Measurements from ENCODE around the gene CSMD2. TPM values are rescaled to one million over a fixed set of nuclear protein-coding genes. Genes with fewer than 3 reads are reported as not detected.

Gene CSMD2
- total RNA-seq, 1 experiment from 2014 or later, result not detected

- Histone ChIP-seq H4K20me1 (ENCODE audit: insufficient read depth) (no peaks in the 10 kb centered on the region), H3K9me3 (ENCODE audit: insufficient read depth, low read depth) (no peaks in the 10 kb centered on the region), H3K9me2 (ENCODE audit: insufficient read depth) (no peaks in the 10 kb centered on the region), H3K4me1 (replicated peaks; ENCODE audit: insufficient read depth) (no peaks in the 10 kb centered on the region), H3K4me2 (no peak overlapping the region), H2AFZ (no peak overlapping the region), H3K4me3 (no peak overlapping the region), H3K27ac (no peak overlapping the region), H3K79me2 (ENCODE audit: low read depth) (no peaks in the 10 kb centered on the region), H3K27me3 (ENCODE audit: insufficient read depth, low read depth) (peaks cover 23% of the 10 kb centered on the region; the same call in 1 of the 2 replicates), H3F3A (ENCODE audit: insufficient read depth, low read depth) (no peaks in the 10 kb centered on the region), H3K36me3 (ENCODE audit: low read depth) (no peaks in the 10 kb centered on the region)
- POLR2A ChIA-PET (ENCODE audit: unreplicated experiment), result no interaction called here
- intact Hi-C loops (cut with micrococcal nuclease; ENCODE audit: unreplicated experiment), result no loop called here
- TF ChIP-seq EZH2 (IDR thresholded peaks at IDR 0.05; ENCODE audit: low read depth) (no peak), CTCF (conservative IDR thresholded peaks at IDR 0.05) (no peak)
- CTCF ChIA-PET, result no interaction called here
- BruUV-seq (replicated peaks), result no TSS peak
- DNase-seq, result no peak
Observed at GRCh38 chr1:33993301-33993700, 171.7 kb downstream of the CSMD2 start.

GRCh38 chr1:33990281-33990680, 174.7 kb downstream of the CSMD2 start:
- CTCF ChIA-PET, result no interaction called here
- H3K9me2 ChIP-seq (ENCODE audit: insufficient read depth), result no peaks in the 10 kb centered on the region
- TF ChIP-seq EZH2 (IDR thresholded peaks at IDR 0.05; ENCODE audit: low read depth) (no peak), CTCF (conservative IDR thresholded peaks at IDR 0.05) (no peak)
- no peaks in the 10 kb centered on the region for H3K4me1 ChIP-seq (replicated peaks; ENCODE audit: insufficient read depth)
- no peak overlapping the region for H3K4me3 ChIP-seq
- H3F3A ChIP-seq (ENCODE audit: insufficient read depth, low read depth), result no peaks in the 10 kb centered on the region
- POLR2A ChIA-PET (ENCODE audit: unreplicated experiment), result interaction anchor here (0.6 kb wide), 1 partner anchor 320 kb away, joined by 3 read pairs; no protein-coding TSS in a partner anchor
- H3K4me2 ChIP-seq, result no peak overlapping the region
- intact Hi-C loops (cut with micrococcal nuclease; ENCODE audit: unreplicated experiment), result no loop called here
- BruUV-seq (replicated peaks), result no TSS peak
- H3K79me2 ChIP-seq (ENCODE audit: low read depth), result no peaks in the 10 kb centered on the region
- DNase-seq, result no peak
- H3K36me3 ChIP-seq (ENCODE audit: low read depth), result no peaks in the 10 kb centered on the region
- H3K27me3 ChIP-seq (ENCODE audit: insufficient read depth, low read depth), result peaks cover 20% of the 10 kb centered on the region; the same call in 1 of the 2 replicates
- H3K27ac ChIP-seq, result no peak overlapping the region
- H3K9me3 ChIP-seq (ENCODE audit: insufficient read depth, low read depth), result no peaks in the 10 kb centered on the region
- no peaks in the 10 kb centered on the region for H4K20me1 ChIP-seq (ENCODE audit: insufficient read depth)
- no peak overlapping the region for H2AFZ ChIP-seq

- peaks cover 22% of the 10 kb centered on the region; the same call in 1 of the 2 replicates for H3K27me3 ChIP-seq (ENCODE audit: insufficient read depth, low read depth)
- TF ChIP-seq EZH2 (IDR thresholded peaks at IDR 0.05; ENCODE audit: low read depth) (no peak), CTCF (conservative IDR thresholded peaks at IDR 0.05) (no peak)
- no peaks in the 10 kb centered on the region for H3K9me3 ChIP-seq (ENCODE audit: insufficient read depth, low read depth)
- no peaks in the 10 kb centered on the region for H3K4me1 ChIP-seq (replicated peaks; ENCODE audit: insufficient read depth)
- intact Hi-C loops (cut with micrococcal nuclease; ENCODE audit: unreplicated experiment), result no loop called here
- H3K4me2 ChIP-seq, result no peak overlapping the region
- H4K20me1 ChIP-seq (ENCODE audit: insufficient read depth), result no peaks in the 10 kb centered on the region
- DNase-seq, result no peak
- no peak overlapping the region for H3K4me3 ChIP-seq
- CTCF ChIA-PET, result no interaction called here
- H3K79me2 ChIP-seq (ENCODE audit: low read depth), result no peaks in the 10 kb centered on the region
- H2AFZ ChIP-seq, result no peak overlapping the region
- no peaks in the 10 kb centered on the region for H3K9me2 ChIP-seq (ENCODE audit: insufficient read depth)
- H3F3A ChIP-seq (ENCODE audit: insufficient read depth, low read depth), result no peaks in the 10 kb centered on the region
- POLR2A ChIA-PET (ENCODE audit: unreplicated experiment), result no interaction called here
- H3K27ac ChIP-seq, result no peak overlapping the region
- BruUV-seq (replicated peaks), result no TSS peak
- no peaks in the 10 kb centered on the region for H3K36me3 ChIP-seq (ENCODE audit: low read depth)
Observed at GRCh38 chr1:33988161-33988560, 176.9 kb downstream of the CSMD2 start.

All from PC-9 (cell line).